ENCODE data around the gene KCNN3.

GRCh38 chr1:154767315-154768240 lies 102.5 kb downstream of the KCNN3 start:
- TF ChIP-seq CTCF (IDR thresholded peaks at IDR 0.05) (no peak), POLR2A (IDR thresholded peaks at IDR 0.05) (no peak)
